Measurements from ENCODE around the gene PFDN4. TPM values are rescaled to one million over a fixed set of nuclear protein-coding genes. Genes with fewer than 3 reads are reported as not detected.
"Not testable (repeated sequence)": the region's sequence is repeated elsewhere in the genome, so short reads cannot be mapped to it uniquely, and the experiment has no call there.

PFDN4 gene
- polyA plus RNA-seq, 10 donors, result 53.0 to 70.8 (median 63.9) TPM

- no peak for DNase-seq
These were observed 15.4 kb downstream of the PFDN4 start for GRCh38 chr20:54223285-54223684.

DNA sequence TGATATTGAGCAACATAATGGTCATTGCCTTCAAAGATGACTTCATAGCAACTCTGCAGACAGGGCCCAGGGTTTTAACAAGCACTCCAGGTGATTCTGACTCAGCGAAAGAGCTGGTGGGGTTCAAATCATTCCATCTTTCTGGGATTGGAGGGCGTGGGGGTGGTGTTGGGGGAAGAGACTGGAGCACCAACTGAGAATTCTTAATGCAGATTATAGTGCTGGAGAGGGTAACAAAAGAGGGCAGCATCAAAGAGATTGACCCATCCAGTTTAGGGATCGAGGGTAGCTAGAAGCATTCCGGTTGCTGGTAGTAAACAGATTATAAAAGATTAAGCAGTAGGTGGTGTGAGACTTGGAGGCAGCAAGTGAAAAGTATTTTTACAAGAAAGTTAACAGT, 15.9 kb downstream of the PFDN4 start:
- no peak for DNase-seq

DNA sequence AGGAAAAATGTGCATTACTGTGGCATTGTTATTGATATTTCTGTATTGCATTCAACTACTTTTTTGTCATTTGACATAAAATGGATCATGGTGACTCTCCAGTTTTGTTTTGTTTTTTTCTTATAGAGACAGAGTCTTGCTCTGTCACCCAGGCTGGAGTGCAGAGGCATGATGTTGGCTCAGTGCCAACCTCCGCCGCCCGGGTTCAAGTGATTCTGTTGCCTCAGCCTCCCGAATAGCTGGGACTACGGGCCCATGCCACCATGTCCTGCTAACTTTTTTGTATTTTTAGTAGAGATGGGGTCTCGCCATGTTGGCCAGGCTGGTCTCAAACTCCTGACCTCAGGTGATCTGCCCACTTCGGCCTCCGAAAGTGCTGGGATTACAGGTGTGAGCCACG, 16.8 kb downstream of the PFDN4 start:
- DNase-seq, result not testable (repeated sequence)

- no peak for DNase-seq
These were observed 19.4 kb downstream of the PFDN4 start for GRCh38 chr20:54227241-54227640.

DNA sequence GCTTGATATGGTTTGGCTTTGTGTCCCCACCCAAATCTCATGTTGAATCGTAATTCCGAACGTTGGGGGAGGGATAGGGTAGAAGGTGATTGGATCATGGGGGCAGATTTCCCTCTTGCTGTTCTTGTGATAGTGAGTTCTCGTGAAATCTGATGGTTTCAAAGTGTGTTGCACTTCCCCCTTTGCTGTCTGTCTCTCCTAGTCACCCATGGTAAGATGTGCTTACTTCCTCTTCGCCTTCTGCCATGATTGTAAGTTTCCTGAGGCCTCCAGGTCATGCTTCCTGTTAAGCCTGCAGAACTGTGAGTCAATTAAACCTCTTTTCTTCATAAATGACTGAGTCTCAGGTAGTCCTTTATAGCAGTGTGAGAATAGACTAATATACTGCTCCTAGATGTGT, 19.9 kb downstream of the PFDN4 start:
- no peak for DNase-seq

- DNase-seq, result no peak
These were observed 21.0 kb downstream of the PFDN4 start for GRCh38 chr20:54228841-54229240.

- no peak for DNase-seq
These were observed 21.8 kb downstream of the PFDN4 start for GRCh38 chr20:54229566-54230160.

DNA sequence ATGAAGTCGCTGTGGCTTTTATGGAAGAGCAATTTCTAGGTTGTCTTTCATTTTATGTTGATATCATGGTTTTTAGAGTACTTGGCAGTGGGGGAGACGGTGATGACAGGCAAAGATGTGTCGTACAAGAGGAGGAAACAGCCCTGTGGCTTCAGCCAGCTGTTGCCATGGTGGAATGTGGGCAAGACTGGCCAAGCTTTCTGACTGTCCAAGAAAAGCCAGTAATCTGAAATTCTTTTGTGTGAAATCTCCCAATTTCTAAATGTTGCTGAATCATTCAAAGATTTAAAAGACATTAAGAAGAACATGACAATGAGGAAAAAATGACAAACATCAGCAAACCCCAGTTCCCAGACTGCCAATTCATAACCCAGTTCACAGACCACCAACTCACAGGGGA, 23.1 kb downstream of the PFDN4 start:
- DNase-seq, result peak in 1 of 3 donors; percentile 12

DNA sequence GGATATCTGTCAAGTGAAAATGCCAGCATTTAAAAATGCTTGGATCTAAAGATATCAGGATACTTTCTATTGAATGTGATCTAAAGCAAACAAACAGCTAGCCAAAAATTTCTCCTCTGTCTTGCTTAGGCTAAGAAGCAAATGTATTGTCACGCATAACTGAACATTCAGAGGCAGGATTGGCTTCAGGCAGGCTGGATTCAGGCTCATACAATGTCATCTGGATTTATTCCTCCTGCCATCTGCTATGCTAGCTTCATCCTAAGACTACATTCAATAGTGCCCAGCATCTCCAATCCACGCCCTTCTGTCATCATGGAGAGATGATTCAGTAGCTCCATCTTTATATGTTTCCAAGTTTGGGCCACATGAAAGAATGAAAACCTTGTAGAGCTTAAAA, 27.1 kb downstream of the PFDN4 start:
- DNase-seq, result no peak

GRCh38 chr20:54237116-54237943, 29.4 kb downstream of the PFDN4 start:
- no peak for DNase-seq

DNA sequence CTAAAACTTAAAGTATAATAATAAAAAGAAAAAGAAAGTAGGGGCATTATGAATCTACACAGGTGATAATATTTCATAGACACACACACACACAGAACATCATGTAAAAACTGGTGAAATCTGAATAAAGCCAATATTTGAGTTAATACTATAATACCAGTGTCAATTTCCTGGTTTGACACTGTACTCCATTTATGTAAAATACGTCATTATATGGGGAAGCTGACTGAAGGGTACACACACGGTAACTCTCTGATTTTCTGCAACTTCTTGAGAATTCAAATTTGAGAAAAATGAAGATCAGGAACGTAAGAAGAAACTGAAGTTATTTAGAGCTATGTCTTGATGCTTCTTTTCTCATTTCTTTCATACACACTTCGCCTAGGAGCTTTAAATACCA, 36.2 kb downstream of the PFDN4 start:
- no peak for DNase-seq

DNA sequence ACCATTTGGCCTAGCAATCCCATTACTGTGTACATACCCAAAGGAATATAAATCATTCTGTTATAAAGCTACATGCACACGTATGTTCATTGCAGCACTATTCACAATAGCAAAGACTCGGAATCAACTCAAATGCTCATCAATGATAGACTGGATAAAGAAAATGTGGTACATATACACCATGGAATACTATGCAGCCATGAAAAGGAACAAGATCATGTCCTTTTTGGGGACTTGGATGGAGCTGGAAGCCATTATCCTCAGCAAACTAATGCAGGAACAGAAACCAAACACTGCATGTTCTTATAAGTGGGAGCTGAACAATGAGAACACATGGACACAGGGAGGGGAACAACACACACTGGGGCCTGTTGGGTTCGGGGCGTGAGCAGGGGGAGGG, 40.8 kb downstream of the PFDN4 start:
- DNase-seq, result not testable (repeated sequence)

DNA sequence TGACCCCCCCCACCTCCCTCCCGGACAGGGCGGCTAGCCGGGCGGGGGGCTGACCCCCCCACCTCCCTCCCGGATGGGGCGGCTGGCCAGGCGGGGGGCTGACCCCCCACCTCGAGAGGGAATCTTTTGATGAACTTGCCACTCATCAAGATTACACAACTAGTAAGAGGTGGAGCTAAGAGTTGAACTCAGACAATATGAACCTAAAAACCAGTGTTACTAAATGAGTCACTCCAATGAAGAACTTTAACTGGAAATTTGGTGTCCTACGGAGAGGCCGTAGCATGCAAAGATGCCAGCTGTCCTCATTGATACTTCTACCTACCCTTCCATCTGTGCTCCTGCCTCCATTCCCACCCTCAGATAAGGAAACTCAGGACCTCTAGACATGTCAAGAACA, 42.8 kb downstream of the PFDN4 start:
- DNase-seq, result no peak

DNA sequence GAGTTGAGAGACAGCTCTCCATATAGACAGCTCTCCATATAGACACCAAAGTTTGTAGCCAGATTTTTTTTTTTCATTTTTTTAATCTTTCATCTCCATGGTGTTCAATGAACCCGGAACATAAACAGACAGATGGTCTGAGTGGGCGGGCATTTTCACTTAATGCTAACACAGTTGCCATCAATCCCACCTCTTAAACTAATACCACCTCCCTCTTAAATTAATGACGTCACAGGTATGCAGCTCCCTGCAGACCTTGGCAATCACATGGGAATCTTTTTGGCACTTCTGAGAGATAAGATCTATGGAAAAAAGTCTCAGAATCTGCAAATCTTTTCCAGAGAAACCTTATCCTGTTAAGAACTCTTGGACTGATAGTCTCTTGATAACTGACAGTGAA, 43.2 kb downstream of the PFDN4 start:
- no peak for DNase-seq

- no peak for DNase-seq
These were observed 46.7 kb downstream of the PFDN4 start for GRCh38 chr20:54254596-54254995.

- peak in 1 of 3 donors; percentile 50 for DNase-seq
These were observed 47.3 kb downstream of the PFDN4 start for GRCh38 chr20:54255157-54255556.

- DNase-seq, result peak in 1 of 3 donors; percentile 20
These were observed 48.3 kb downstream of the PFDN4 start for GRCh38 chr20:54256202-54256601.

DNA sequence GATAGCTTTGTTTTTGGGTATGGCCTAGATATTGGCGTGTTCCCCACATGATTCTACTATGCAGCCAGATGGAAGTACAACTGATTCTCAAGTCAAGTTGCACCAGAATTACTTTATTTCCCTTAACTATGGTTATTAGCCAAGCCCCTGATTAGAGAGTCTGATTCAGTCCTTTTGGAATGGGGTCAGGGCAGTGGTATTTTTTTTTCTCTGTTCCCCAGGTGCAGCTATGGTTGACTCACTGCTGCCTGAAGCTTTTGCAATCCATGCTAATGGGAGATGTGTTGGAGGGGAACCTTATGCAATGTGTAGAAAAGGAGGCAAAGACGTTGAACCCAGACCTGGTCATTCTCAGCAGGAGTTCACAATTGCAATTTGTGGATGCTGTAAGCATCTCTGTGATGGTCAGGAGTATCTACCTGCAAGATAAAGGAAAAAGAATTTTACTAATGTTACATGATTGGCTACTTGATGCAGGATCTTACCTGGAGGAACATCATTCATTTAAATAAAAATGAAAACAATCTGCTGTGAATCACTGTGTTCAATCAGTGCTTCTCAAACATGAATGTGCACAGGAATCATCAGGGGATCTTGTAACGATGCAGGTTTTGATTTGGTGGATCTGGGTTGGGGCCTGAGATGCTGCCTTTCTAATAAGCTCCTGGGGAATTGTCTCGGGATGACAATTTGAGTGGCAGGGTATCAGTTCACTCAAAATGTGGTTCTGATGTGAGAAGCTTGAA, 49.4 kb downstream of the PFDN4 start:
- peak; percentile 26 to 80 (median 60) for DNase-seq

GRCh38 chr20:54260116-54260515, 52.2 kb downstream of the PFDN4 start:
- DNase-seq, result no peak

DNA sequence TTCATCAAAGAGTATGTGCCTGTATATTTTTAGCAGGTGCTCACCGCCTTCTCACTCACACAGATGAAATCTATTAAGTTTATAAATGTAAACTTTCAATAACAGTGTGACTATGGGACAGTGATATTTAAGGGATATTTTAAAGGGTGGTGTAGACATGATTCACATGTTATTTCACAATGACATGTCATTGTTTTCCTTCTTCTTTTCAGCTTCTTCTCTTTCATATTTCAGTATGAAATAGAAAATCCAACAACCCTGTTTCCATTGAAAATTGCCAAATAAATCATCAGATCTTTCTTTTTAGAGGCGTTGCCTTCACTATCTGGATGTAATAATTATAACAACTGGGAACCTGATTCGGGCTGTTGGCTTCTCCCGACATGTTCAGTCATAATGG, 54.8 kb downstream of the PFDN4 start:
- DNase-seq, result no peak

DNA sequence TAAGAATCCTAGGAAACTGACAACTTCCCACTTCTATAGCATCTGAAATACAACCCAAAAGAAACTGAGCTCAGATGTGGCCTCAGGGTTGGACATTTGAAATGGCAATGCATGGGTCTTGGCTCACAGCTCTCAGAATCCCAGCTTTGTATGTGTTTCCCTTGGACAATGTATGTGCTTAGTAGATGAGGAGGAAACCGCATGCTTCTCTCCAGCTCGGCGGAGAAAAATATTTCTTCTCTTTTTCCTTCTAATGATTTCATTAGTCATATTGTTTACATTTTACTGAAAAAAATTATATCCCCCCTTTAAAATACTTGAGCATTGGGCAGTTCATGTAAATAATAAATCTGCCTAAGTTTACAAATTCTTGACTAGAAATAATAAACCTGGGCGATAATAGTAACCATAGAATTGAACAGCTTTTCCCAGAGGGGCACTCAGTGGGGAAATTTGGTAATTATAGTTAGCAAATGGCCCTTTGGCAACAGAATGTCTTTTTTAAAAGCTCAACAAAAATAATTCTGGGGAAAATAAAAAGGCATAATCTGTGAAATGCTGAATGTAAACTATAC, 55.3 kb downstream of the PFDN4 start:
- DNase-seq, result no peak

GRCh38 chr20:54265791-54266190, 57.9 kb downstream of the PFDN4 start:
- not testable (repeated sequence) for DNase-seq
